ENCODE measurements around the gene FLVCR1. TPM values are rescaled to one million over a fixed set of nuclear protein-coding genes. Genes with fewer than 3 reads are reported as not detected.

Gene FLVCR1
- total and polyA plus RNA-seq, 9 of the 15 experiments (the other 6 are each of a cell fraction or from before 2014, with no cell fraction given) = 5.2 to 18.0 (median 12.5) TPM

DNA sequence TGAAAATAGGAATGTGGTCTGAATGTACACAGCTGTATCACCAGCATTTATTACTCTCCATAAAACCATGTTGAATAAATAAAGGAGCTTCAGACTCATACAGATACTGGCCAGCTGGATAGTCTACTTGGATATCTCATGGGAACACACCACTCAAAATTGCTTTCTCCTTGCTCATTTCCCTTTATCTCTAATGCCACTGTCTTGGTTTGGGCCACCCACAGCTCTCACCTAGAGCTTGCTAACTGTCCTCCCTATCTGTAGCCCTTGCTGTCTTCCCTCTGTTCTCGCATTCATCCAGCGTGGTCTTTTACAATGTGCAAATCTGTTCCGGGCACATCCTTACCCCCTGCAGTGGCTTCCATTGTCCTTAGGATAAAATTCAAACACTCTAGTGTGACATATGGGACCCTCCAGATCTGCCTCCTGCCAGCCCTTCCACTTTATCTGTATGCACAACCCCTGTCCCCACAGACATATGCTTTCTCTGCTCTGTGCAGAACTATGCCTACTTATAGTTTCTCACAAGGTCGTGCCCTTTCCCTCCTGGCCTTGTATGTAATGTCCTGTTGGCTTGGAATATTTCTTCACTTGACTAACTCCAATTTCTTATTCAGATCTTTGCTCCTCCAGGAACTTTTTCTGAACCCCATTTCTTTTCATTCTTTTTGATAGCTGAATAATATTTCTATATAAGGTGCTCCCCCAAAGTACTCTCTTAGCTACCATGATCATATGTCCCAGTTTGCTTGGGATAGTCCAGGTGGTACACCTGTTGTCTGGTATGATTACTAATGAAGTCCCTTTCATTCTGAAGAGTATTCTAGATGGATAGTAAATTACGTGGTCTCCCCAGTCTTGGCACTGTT is 2.9 kb downstream of the FLVCR1 start (continued):
- TF ChIP-seq ZBTB34 (CRISPR knock-in tag; IDR thresholded peaks at IDR 0.05) (no peak), ZNF184 (CRISPR knock-in tag; IDR thresholded peaks at IDR 0.05) (no peak), ZNF77 (CRISPR knock-in tag; IDR thresholded peaks at IDR 0.05) (no peak), USF1 (CRISPR knock-in tag; IDR thresholded peaks at IDR 0.05) (no peak), SP2 (IDR thresholded peaks at IDR 0.05; ENCODE audit: extremely low read depth, low read depth, low read length, poor library complexity, severe bottlenecking) (no peak), LEF1 (IDR thresholded peaks at IDR 0.05) (peak; percentile 84), GTF2E2 (tag; IDR thresholded peaks at IDR 0.05) (no peak), TCF7L2 (IDR thresholded peaks at IDR 0.05; ENCODE audit: low read depth, low read length) (no peak), PML (IDR thresholded peaks at IDR 0.05; ENCODE audit: low read length) (peak; percentile 98), GATAD2B (IDR thresholded peaks at IDR 0.05; ENCODE audit: borderline replicate concordance) (peak; percentile 49; the same call in 1 of the 2 replicates), MTF1 (CRISPR knock-in tag; IDR thresholded peaks at IDR 0.05; ENCODE audit: borderline replicate concordance) (no peak), NBN (IDR thresholded peaks at IDR 0.05; ENCODE audit: low read depth) (peak; percentile 91), HDAC1 (IDR thresholded peaks at IDR 0.05) (peak in 1 of 2 experiments; percentile 96; a peak in 3 of 4 replicates), ZNF395 (CRISPR knock-in tag; IDR thresholded peaks at IDR 0.05) (peak; percentile 94), SIN3B (IDR thresholded peaks at IDR 0.05; ENCODE audit: low read depth) (no peak), NFE2 (IDR thresholded peaks at IDR 0.05; ENCODE audit: low read depth) (peak; percentile 56), RNF2 (IDR thresholded peaks at IDR 0.05) (peak; percentile 71; the same call in 1 of the 2 replicates), MBD2 (IDR thresholded peaks at IDR 0.05; ENCODE audit: borderline replicate concordance, low read depth) (peak; percentile 80), EHMT2 (IDR thresholded peaks at IDR 0.05) (peak; percentile 85), ZNF263 (CRISPR knock-in tag; IDR thresholded peaks at IDR 0.05; ENCODE audit: borderline replicate concordance) (peak; percentile 92), ZNF639 (CRISPR knock-in tag; conservative IDR thresholded peaks at IDR 0.05 in 1 of 2, IDR thresholded peaks at IDR 0.05 in 1 of 2) (peak in 1 of 2 experiments; percentile 42; a peak in 1 of 4 replicates), ZNF274 (IDR thresholded peaks at IDR 0.05; ENCODE audit: borderline replicate concordance, low read depth, low read length) (peak; percentile 80; the same call in 1 of the 2 replicates)
- TF ChIP-seq, protein P1, sequence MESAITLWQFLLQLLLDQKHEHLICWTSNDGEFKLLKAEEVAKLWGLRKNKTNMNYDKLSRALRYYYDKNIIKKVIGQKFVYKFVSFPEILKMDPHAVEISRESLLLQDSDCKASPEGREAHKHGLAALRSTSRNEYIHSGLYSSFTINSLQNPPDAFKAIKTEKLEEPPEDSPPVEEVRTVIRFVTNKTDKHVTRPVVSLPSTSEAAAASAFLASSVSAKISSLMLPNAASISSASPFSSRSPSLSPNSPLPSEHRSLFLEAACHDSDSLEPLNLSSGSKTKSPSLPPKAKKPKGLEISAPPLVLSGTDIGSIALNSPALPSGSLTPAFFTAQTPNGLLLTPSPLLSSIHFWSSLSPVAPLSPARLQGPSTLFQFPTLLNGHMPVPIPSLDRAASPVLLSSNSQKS (CRISPR knock-in tag; IDR thresholded peaks at IDR 0.05) = no peak
